Endodermal cell (in vitro differentiated cells): ENCODE measurements around the gene TRAPPC5. TPM values are rescaled to one million over a fixed set of nuclear protein-coding genes. Genes with fewer than 3 reads are reported as not detected.

Source experiments
- DNase-seq: peaks from one replicate; pipeline ENCODE4 v3.0.0-alpha.2; 2017
- H3K27ac ChIP-seq: 2 replicates; pipeline ENCODE4 v1.5.1; 2013; ENCODE audit warnings: mild to moderate bottlenecking, low read depth, low read length, moderate library complexity
- H3K27me3 ChIP-seq: 2 replicates; pipeline ENCODE4 v1.6.1; 2013; ENCODE audit warnings: mild to moderate bottlenecking, low read length, moderate library complexity; ENCODE audit not compliant: insufficient read depth, control insufficient read depth, poor library complexity, severe bottlenecking
- H3K36me3 ChIP-seq: 2 replicates; pipeline ENCODE4 v1.7.0; 2013; ENCODE audit warnings: mild to moderate bottlenecking, low read length, moderate library complexity; ENCODE audit not compliant: control insufficient read depth, insufficient read depth
- H3K4me1 ChIP-seq: one replicate; pipeline ENCODE4 v1.7.0; 2013; ENCODE audit warnings: low read length; ENCODE audit not compliant: control insufficient read depth, insufficient read depth
- H3K4me3 ChIP-seq: 2 replicates; pipeline ENCODE4 v1.5.1; 2013; ENCODE audit warnings: mild to moderate bottlenecking, low read length, moderate library complexity
- H3K9ac ChIP-seq: 2 replicates; pipeline ENCODE4 v1.6.1; 2013; ENCODE audit warnings: mild to moderate bottlenecking, low read length, moderate library complexity; ENCODE audit not compliant: poor library complexity, severe bottlenecking; ENCODE audit errors: extremely low read depth
- H3K9me3 ChIP-seq: 2 replicates; pipeline ENCODE4 v1.6.1; 2013; ENCODE audit warnings: mild to moderate bottlenecking, low read length, moderate library complexity; ENCODE audit not compliant: control insufficient read depth
- H3K27ac Mint-ChIP-seq: 2 replicates; pipeline ENCODE4 v1.8.0; 2020; ENCODE audit warnings: mixed read lengths
- H3K27me3 Mint-ChIP-seq: 2 replicates; pipeline ENCODE4 v1.8.0; 2021; ENCODE audit warnings: mild to moderate bottlenecking, mixed read lengths; ENCODE audit not compliant: insufficient read depth
- H3K36me3 Mint-ChIP-seq: 2 replicates; pipeline ENCODE4 v1.8.0; 2020; ENCODE audit warnings: low read depth, mixed read lengths
- H3K4me1 Mint-ChIP-seq: 2 replicates; pipeline ENCODE4 v1.8.0; 2020; ENCODE audit warnings: mixed read lengths
- H3K4me3 Mint-ChIP-seq: 2 replicates; pipeline ENCODE4 v1.8.0; 2020; ENCODE audit warnings: mild to moderate bottlenecking, moderate library complexity, mixed read lengths
- H3K9me3 Mint-ChIP-seq: 2 replicates; pipeline ENCODE4 v1.8.0; 2020; ENCODE audit warnings: mild to moderate bottlenecking, mixed read lengths
- CTCF ChIP-seq: fragments of 200-600 bp; sonication (generic); conservative IDR thresholded peaks from 2 replicates; pipeline ENCODE4 v1.5.0; 2021; ENCODE audit warnings: antibody characterized with exemption, mild to moderate bottlenecking
- WGBS, 2 experiments: methylation state at CpG; one replicate each; pipeline versions ENCODE4 v1.1.5 to v1.1.7; 2013; ENCODE audit warnings: missing lambda C conversion rate in 2 of 2, mixed read lengths in 1 of 2; ENCODE audit not compliant: insufficient coverage in 1 of 2, insufficient read length in 1 of 2; 5-methylcytosine and 5-hydroxymethylcytosine counted together
- total RNA-seq, 2 donors: library from RNA; stranded (reverse); fragmentation: NEBNext Ultra II Directional in 1 of 2; extraction: Animal tissue kit (Norgen Biotek cat#: 25700) in 1 of 2; gene quantifications; 2 replicates in 1 of 2; 3 replicates in 1 of 2; pipeline ENCODE4 v1.2.1, GENCODE V29; 2021

Gene TRAPPC5
- total RNA-seq, 2 donors from 2014 or later, result 64.6 to 93.1 TPM

DNA sequence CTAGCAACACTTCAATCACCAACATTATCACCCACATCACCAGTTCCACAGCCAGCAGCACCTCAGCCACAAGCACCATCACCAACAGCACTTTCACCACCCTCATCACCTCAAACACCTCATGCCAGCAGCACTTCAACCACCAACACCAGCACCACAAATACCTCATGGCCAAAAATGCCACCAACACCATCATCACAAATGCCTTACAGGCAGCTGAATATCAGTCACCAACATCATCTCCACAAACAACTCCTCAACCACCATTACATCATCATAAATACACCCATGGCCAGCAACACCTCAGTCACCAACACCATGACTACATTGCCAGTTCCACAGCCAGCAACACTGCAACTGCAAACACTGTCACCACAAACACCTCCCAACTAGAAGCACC lies 10.9 kb downstream of the TRAPPC5 start:
- Histone ChIP-seq H3K27me3 (peaks cover 5% of the 10 kb centered on the region), H3K9ac (no peak overlapping the region), H3K36me3 (no peaks in the 10 kb centered on the region), H3K27ac (no peak overlapping the region), H3K9me3 (no peaks in the 10 kb centered on the region), H3K4me3 (no peak overlapping the region), H3K4me1 (no peaks in the 10 kb centered on the region)
- no peaks in the 10 kb centered on the region for H3K9me3 Mint-ChIP-seq
- no peaks in the 10 kb centered on the region for H3K4me1 Mint-ChIP-seq
- no peak overlapping the region for H3K27ac Mint-ChIP-seq
- H3K27me3 Mint-ChIP-seq, result peaks cover 14% of the 10 kb centered on the region
- no peak overlapping the region for H3K4me3 Mint-ChIP-seq
- no peak for DNase-seq
- TF ChIP-seq CTCF, result no peak
- no peaks in the 10 kb centered on the region for H3K36me3 Mint-ChIP-seq

DNA sequence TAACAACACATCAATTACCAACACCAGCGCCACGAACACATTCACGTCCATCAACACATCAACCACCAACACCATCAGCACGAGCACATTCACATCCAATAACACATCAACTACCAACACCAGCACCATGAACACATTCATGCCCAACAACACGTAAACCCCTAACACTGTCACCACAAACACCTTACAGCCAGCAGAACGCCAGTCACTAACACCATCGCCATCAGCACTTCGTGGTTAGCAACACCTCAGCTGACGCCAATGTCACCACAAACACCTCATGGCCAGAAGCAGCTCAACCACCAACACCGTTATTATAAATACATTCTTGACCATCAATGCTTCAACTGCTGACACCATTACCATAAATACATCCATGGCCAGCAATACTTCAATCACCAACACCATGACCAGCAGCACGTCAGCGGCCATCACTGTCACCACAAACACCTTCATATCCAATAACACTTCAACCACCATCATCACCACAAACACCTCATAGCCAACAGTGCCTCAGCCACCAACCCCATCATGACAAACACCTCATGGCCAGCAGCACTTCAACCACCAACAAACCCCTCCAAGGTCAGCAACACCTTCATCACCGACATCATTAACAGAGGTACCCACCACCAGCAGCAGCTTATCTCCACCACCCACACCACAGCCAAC lies 11.9 kb downstream of the TRAPPC5 start:
- Histone ChIP-seq H3K27me3 (peaks cover 5% of the 10 kb centered on the region), H3K4me3 (no peak overlapping the region), H3K9ac (no peak overlapping the region), H3K4me1 (no peaks in the 10 kb centered on the region), H3K36me3 (no peaks in the 10 kb centered on the region), H3K27ac (no peak overlapping the region), H3K9me3 (no peaks in the 10 kb centered on the region)
- Mint-ChIP-seq H3K4me1 (no peaks in the 10 kb centered on the region), H3K4me3 (no peak overlapping the region), H3K27ac (no peak overlapping the region), H3K9me3 (no peaks in the 10 kb centered on the region), H3K27me3 (peaks cover 19% of the 10 kb centered on the region), H3K36me3 (no peaks in the 10 kb centered on the region)
- 49 to 53% methylated on average over 8 to 13 of the region's 13 CpGs for WGBS, 2 experiments
- DNase-seq, result no peak
- no peak for TF ChIP-seq CTCF

GRCh38 chr19:7694499-7694898 lies 13.9 kb downstream of the TRAPPC5 start:
- Histone ChIP-seq H3K36me3 (no peaks in the 10 kb centered on the region), H3K27ac (no peak overlapping the region), H3K4me3 (no peak overlapping the region), H3K4me1 (no peaks in the 10 kb centered on the region), H3K9ac (no peak overlapping the region), H3K9me3 (no peaks in the 10 kb centered on the region), H3K27me3 (peaks cover 14% of the 10 kb centered on the region)
- peaks cover 24% of the 10 kb centered on the region for H3K27me3 Mint-ChIP-seq
- DNase-seq, result no peak
- TF ChIP-seq CTCF, result no peak
- no peaks in the 10 kb centered on the region for H3K36me3 Mint-ChIP-seq
- 78 to 88% methylated on average over 3 of the region's 4 CpGs for WGBS, 2 experiments
- H3K4me3 Mint-ChIP-seq, result no peak overlapping the region
- H3K4me1 Mint-ChIP-seq, result no peaks in the 10 kb centered on the region
- H3K9me3 Mint-ChIP-seq, result no peaks in the 10 kb centered on the region
- no peak overlapping the region for H3K27ac Mint-ChIP-seq
